Measurements from ENCODE around the gene CCDC78. TPM values are rescaled to one million over a fixed set of nuclear protein-coding genes. Genes with fewer than 3 reads are reported as not detected.

CCDC78 gene
- total and polyA plus RNA-seq, 2 experiments from 2014 or later, result 10.5 to 12.6 TPM

GRCh38 chr16:769934-770333, 43.7 kb upstream of the CCDC78 start (continued):
- TF ChIP-seq CTCF (conservative IDR thresholded peaks at IDR 0.05; ENCODE audit: low read depth in 2 of 2), result no peak
- TF ChIP-seq ETS1 (IDR thresholded peaks at IDR 0.05), result no peak
- no peak for TF ChIP-seq ZNF331 (CRISPR knock-in tag; IDR thresholded peaks at IDR 0.05; ENCODE audit: low read depth)
- no peak for TF ChIP-seq JUNB (IDR thresholded peaks at IDR 0.05; ENCODE audit: unreplicated experiment)
- no peak for TF ChIP-seq EZH2 (IDR thresholded peaks at IDR 0.05; ENCODE audit: low read depth, unreplicated experiment)
- no peak for TF ChIP-seq POLR2AphosphoS5 (IDR thresholded peaks at IDR 0.05; ENCODE audit: low read depth)
- TF ChIP-seq ZNF114 (CRISPR knock-in tag; IDR thresholded peaks at IDR 0.05), result no peak
- TF ChIP-seq REST (IDR thresholded peaks at IDR 0.05; ENCODE audit: unreplicated experiment), result no peak
- TF ChIP-seq STAT1 (IDR thresholded peaks at IDR 0.05; ENCODE audit: unreplicated experiment), result no peak

GRCh38 chr16:769184-769784, 43.0 kb upstream of the CCDC78 start:
- Histone ChIP-seq H2AFZ (no peak overlapping the region), H3F3A (replicated peaks; ENCODE audit: low read depth) (0 out of 2 replicates have a peak, but pooled peaks cover 3% of the 10 kb centered on the region), H3K4me1 (ENCODE audit: insufficient read depth) (no peaks in the 10 kb centered on the region), H3K79me2 (replicated peaks; ENCODE audit: insufficient read depth) (no peaks in the 10 kb centered on the region), H4K20me1 (replicated peaks; ENCODE audit: insufficient read depth) (no peaks in the 10 kb centered on the region), H3K36me3 (ENCODE audit: insufficient read depth) (no peaks in the 10 kb centered on the region), H3K27ac (ENCODE audit: low read depth) (no peak overlapping the region), H3K4me3 (no peak overlapping the region), H3K4me2 (no peak overlapping the region), H3K27me3 (ENCODE audit: insufficient read depth) (no peaks in the 10 kb centered on the region), H3K9me2 (ENCODE audit: insufficient read depth) (no peaks in the 10 kb centered on the region)
- Mint-ChIP-seq H3K27me3 (ENCODE audit: insufficient read depth, low read depth, poor library complexity) (peaks cover 12% of the 10 kb centered on the region), H3K4me3 (no peak overlapping the region), H3K27ac (no peak overlapping the region), H3K9me3 (no peaks in the 10 kb centered on the region), H3K4me1 (no peaks in the 10 kb centered on the region), H3K36me3 (ENCODE audit: low read depth) (no peaks in the 10 kb centered on the region)
- DNase-seq (ENCODE audit: low spot score) (no peak), ATAC-seq (peak; percentile 25)
- TF ChIP-seq ZNF114 (CRISPR knock-in tag; IDR thresholded peaks at IDR 0.05) (no peak), EZH2 (IDR thresholded peaks at IDR 0.05; ENCODE audit: low read depth, unreplicated experiment) (no peak), ETS1 (IDR thresholded peaks at IDR 0.05) (no peak), CTCF (conservative IDR thresholded peaks at IDR 0.05; ENCODE audit: low read depth in 2 of 2) (no peak), EZH2phosphoT487 (IDR thresholded peaks at IDR 0.05; ENCODE audit: unreplicated experiment) (no peak)

Data from GM23338 (cell line).